ENCODE data around the gene MYH11. TPM values are rescaled to one million over a fixed set of nuclear protein-coding genes. Genes with fewer than 3 reads are reported as not detected.

Gene MYH11
- total and polyA plus RNA-seq, 2 experiments from 2014 or later: 1.6 to 5.9 TPM

DNA sequence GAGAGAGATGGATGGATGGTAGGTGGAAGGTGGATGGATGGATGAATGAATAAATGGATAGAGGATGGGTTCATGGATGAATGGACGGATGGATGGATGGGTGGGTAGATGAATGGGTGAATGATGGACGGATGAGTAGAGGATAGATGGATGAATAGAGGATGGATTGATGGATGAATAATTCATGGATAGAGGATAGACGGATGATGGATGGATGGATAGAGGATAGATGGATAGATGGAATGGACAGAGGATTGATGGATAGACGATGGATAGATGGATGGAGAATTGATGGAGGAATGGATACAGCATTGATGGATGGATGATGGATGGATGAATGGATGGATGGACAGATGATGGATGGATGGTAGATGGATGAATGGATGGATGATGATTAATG, 91.7 kb downstream of the MYH11 start (continued):
- TF ChIP-seq POLR2AphosphoS5 (IDR thresholded peaks at IDR 0.05; ENCODE audit: low read depth) (no peak), ZNF114 (CRISPR knock-in tag; IDR thresholded peaks at IDR 0.05) (no peak), NANOG (IDR thresholded peaks at IDR 0.05; ENCODE audit: borderline replicate concordance) (no peak)
- TF ChIP-seq, protein P1, sequence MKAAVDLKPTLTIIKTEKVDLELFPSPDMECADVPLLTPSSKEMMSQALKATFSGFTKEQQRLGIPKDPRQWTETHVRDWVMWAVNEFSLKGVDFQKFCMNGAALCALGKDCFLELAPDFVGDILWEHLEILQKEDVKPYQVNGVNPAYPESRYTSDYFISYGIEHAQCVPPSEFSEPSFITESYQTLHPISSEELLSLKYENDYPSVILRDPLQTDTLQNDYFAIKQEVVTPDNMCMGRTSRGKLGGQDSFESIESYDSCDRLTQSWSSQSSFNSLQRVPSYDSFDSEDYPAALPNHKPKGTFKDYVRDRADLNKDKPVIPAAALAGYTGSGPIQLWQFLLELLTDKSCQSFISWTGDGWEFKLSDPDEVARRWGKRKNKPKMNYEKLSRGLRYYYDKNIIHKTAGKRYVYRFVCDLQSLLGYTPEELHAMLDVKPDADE (IDR thresholded peaks at IDR 0.05): no peak
- TF ChIP-seq, protein P2, sequence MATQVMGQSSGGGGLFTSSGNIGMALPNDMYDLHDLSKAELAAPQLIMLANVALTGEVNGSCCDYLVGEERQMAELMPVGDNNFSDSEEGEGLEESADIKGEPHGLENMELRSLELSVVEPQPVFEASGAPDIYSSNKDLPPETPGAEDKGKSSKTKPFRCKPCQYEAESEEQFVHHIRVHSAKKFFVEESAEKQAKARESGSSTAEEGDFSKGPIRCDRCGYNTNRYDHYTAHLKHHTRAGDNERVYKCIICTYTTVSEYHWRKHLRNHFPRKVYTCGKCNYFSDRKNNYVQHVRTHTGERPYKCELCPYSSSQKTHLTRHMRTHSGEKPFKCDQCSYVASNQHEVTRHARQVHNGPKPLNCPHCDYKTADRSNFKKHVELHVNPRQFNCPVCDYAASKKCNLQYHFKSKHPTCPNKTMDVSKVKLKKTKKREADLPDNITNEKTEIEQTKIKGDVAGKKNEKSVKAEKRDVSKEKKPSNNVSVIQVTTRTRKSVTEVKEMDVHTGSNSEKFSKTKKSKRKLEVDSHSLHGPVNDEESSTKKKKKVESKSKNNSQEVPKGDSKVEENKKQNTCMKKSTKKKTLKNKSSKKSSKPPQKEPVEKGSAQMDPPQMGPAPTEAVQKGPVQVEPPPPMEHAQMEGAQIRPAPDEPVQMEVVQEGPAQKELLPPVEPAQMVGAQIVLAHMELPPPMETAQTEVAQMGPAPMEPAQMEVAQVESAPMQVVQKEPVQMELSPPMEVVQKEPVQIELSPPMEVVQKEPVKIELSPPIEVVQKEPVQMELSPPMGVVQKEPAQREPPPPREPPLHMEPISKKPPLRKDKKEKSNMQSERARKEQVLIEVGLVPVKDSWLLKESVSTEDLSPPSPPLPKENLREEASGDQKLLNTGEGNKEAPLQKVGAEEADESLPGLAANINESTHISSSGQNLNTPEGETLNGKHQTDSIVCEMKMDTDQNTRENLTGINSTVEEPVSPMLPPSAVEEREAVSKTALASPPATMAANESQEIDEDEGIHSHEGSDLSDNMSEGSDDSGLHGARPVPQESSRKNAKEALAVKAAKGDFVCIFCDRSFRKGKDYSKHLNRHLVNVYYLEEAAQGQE (IDR thresholded peaks at IDR 0.05; ENCODE audit: unreplicated experiment): no peak

DNA sequence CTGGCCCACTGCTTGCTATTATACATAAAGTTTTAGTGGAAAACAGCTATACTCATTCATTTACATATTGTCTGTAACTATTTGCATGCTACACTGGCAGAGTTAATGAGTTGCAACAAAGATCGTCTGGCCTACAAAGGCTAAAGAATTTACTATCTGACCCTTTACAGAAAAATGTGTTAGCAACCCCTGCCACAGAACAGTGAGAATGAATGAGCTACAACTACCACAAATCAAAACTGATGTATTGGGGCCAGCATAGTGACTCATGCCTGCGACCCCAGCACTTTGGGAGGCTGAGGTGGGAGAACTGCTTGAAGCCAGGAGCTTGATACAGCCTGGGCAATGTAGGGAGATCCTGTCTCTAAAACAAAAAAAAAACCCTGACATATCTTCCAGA, 92.7 kb downstream of the MYH11 start:
- Histone ChIP-seq H3K27ac (ENCODE audit: low read depth) (no peak overlapping the region), H3K27me3 (ENCODE audit: insufficient read depth) (no peaks in the 10 kb centered on the region), H2AFZ (no peak overlapping the region), H3K4me3 (no peak overlapping the region), H3F3A (replicated peaks; ENCODE audit: low read depth) (no peaks in the 10 kb centered on the region), H3K4me2 (no peak overlapping the region), H3K9me2 (ENCODE audit: insufficient read depth) (no peaks in the 10 kb centered on the region), H3K4me1 (ENCODE audit: insufficient read depth) (peaks cover 3% of the 10 kb centered on the region; the same call in 1 of the 2 replicates), H4K20me1 (replicated peaks; ENCODE audit: insufficient read depth) (no peaks in the 10 kb centered on the region), H3K36me3 (ENCODE audit: insufficient read depth) (no peaks in the 10 kb centered on the region; the same call in 1 of the 2 replicates), H3K79me2 (replicated peaks; ENCODE audit: insufficient read depth) (no peaks in the 10 kb centered on the region)
- Mint-ChIP-seq H3K4me3 (no peak overlapping the region), H3K27ac (no peak overlapping the region), H3K4me1 (peaks cover 9% of the 10 kb centered on the region), H3K27me3 (ENCODE audit: insufficient read depth, low read depth, poor library complexity) (peaks cover 2% of the 10 kb centered on the region), H3K36me3 (ENCODE audit: low read depth) (no peaks in the 10 kb centered on the region), H3K9me3 (no peaks in the 10 kb centered on the region)
- no peak for DNase-seq (ENCODE audit: low spot score)
- TF ChIP-seq, protein P3, sequence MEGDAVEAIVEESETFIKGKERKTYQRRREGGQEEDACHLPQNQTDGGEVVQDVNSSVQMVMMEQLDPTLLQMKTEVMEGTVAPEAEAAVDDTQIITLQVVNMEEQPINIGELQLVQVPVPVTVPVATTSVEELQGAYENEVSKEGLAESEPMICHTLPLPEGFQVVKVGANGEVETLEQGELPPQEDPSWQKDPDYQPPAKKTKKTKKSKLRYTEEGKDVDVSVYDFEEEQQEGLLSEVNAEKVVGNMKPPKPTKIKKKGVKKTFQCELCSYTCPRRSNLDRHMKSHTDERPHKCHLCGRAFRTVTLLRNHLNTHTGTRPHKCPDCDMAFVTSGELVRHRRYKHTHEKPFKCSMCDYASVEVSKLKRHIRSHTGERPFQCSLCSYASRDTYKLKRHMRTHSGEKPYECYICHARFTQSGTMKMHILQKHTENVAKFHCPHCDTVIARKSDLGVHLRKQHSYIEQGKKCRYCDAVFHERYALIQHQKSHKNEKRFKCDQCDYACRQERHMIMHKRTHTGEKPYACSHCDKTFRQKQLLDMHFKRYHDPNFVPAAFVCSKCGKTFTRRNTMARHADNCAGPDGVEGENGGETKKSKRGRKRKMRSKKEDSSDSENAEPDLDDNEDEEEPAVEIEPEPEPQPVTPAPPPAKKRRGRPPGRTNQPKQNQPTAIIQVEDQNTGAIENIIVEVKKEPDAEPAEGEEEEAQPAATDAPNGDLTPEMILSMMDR (conservative IDR thresholded peaks at IDR 0.05; ENCODE audit: low read depth in 2 of 2): no peak
- TF ChIP-seq STAT1 (IDR thresholded peaks at IDR 0.05; ENCODE audit: unreplicated experiment) (no peak), ZNF114 (CRISPR knock-in tag; IDR thresholded peaks at IDR 0.05) (no peak), ZNF331 (CRISPR knock-in tag; IDR thresholded peaks at IDR 0.05; ENCODE audit: low read depth) (no peak)
- TF ChIP-seq, protein P2 (IDR thresholded peaks at IDR 0.05; ENCODE audit: unreplicated experiment): no peak
- no peak for ATAC-seq
